ENCODE results near the gene LHX3. TPM values are rescaled to one million over a fixed set of nuclear protein-coding genes. Genes with fewer than 3 reads are reported as not detected.

Gene LHX3
- polyA plus RNA-seq, 1 donor from 2014 or later, result not detected

DNA sequence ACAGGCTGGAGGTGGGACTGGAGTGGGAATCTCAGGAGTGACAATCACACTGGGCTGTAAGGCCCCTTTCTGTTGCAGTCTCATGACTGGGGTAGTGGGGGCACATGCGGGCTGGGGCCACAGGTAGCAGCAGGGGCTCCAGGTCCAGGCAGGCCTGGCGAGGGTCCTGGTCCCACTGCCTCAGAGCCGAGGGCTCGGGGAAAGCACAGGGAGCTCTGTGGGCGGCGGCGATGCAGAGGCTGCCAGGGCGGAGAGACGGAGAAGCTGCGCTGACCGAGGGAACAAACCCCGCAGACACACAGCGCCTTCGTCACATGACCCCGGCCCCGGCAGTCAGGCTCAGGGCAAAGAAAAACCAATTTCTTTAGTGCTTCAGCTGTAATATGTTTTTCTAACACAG is 5.3 kb upstream of the LHX3 start:
- Histone ChIP-seq H3K27me3 (ENCODE audit: insufficient read depth, low read depth, low read length) (peaks cover 12% of the 10 kb centered on the region), H3K9ac (ENCODE audit: low read length) (no peak overlapping the region), H3K79me2 (replicated peaks; ENCODE audit: insufficient read depth, low read length) (no peaks in the 10 kb centered on the region), H3K4me2 (ENCODE audit: low read length) (no peak overlapping the region), H3K27ac (ENCODE audit: low read length) (no peak overlapping the region), H3K36me3 (ENCODE audit: insufficient read depth, low read length) (peaks cover 6% of the 10 kb centered on the region), H3K4me3 (ENCODE audit: low read length) (no peak overlapping the region), H3K9me2 (ENCODE audit: insufficient read depth, low read length) (no peaks in the 10 kb centered on the region), H3F3A (ENCODE audit: insufficient read depth, low read length, poor library complexity, severe bottlenecking) (no peaks in the 10 kb centered on the region), H4K20me1 (ENCODE audit: insufficient read depth) (no peaks in the 10 kb centered on the region), H2AFZ (ENCODE audit: low read depth, low read length) (no peak overlapping the region), H3K9me3 (ENCODE audit: low read length) (no peaks in the 10 kb centered on the region)
- TF ChIP-seq TAF1 (IDR thresholded peaks at IDR 0.05; ENCODE audit: low read depth) (no peak), SMC3 (conservative IDR thresholded peaks at IDR 0.05; ENCODE audit: poor library complexity) (no peak), EZH2 (IDR thresholded peaks at IDR 0.05; ENCODE audit: borderline replicate concordance, insufficient read depth, low read length, poor library complexity, severe bottlenecking) (no peak), EP300 (conservative IDR thresholded peaks at IDR 0.05; ENCODE audit: poor library complexity, severe bottlenecking) (no peak), RAD21 (conservative IDR thresholded peaks at IDR 0.05) (no peak), MXI1 (conservative IDR thresholded peaks at IDR 0.05; ENCODE audit: poor library complexity, severe bottlenecking) (no peak), POLR2AphosphoS5 (IDR thresholded peaks at IDR 0.05) (no peak)
- TF ChIP-seq, protein P1, sequence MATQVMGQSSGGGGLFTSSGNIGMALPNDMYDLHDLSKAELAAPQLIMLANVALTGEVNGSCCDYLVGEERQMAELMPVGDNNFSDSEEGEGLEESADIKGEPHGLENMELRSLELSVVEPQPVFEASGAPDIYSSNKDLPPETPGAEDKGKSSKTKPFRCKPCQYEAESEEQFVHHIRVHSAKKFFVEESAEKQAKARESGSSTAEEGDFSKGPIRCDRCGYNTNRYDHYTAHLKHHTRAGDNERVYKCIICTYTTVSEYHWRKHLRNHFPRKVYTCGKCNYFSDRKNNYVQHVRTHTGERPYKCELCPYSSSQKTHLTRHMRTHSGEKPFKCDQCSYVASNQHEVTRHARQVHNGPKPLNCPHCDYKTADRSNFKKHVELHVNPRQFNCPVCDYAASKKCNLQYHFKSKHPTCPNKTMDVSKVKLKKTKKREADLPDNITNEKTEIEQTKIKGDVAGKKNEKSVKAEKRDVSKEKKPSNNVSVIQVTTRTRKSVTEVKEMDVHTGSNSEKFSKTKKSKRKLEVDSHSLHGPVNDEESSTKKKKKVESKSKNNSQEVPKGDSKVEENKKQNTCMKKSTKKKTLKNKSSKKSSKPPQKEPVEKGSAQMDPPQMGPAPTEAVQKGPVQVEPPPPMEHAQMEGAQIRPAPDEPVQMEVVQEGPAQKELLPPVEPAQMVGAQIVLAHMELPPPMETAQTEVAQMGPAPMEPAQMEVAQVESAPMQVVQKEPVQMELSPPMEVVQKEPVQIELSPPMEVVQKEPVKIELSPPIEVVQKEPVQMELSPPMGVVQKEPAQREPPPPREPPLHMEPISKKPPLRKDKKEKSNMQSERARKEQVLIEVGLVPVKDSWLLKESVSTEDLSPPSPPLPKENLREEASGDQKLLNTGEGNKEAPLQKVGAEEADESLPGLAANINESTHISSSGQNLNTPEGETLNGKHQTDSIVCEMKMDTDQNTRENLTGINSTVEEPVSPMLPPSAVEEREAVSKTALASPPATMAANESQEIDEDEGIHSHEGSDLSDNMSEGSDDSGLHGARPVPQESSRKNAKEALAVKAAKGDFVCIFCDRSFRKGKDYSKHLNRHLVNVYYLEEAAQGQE (IDR thresholded peaks at IDR 0.05; ENCODE audit: borderline replicate concordance), result no peak
- TF ChIP-seq, protein P2, sequence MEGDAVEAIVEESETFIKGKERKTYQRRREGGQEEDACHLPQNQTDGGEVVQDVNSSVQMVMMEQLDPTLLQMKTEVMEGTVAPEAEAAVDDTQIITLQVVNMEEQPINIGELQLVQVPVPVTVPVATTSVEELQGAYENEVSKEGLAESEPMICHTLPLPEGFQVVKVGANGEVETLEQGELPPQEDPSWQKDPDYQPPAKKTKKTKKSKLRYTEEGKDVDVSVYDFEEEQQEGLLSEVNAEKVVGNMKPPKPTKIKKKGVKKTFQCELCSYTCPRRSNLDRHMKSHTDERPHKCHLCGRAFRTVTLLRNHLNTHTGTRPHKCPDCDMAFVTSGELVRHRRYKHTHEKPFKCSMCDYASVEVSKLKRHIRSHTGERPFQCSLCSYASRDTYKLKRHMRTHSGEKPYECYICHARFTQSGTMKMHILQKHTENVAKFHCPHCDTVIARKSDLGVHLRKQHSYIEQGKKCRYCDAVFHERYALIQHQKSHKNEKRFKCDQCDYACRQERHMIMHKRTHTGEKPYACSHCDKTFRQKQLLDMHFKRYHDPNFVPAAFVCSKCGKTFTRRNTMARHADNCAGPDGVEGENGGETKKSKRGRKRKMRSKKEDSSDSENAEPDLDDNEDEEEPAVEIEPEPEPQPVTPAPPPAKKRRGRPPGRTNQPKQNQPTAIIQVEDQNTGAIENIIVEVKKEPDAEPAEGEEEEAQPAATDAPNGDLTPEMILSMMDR (IDR thresholded peaks at IDR 0.05; ENCODE audit: poor library complexity, severe bottlenecking), result no peak

DNA sequence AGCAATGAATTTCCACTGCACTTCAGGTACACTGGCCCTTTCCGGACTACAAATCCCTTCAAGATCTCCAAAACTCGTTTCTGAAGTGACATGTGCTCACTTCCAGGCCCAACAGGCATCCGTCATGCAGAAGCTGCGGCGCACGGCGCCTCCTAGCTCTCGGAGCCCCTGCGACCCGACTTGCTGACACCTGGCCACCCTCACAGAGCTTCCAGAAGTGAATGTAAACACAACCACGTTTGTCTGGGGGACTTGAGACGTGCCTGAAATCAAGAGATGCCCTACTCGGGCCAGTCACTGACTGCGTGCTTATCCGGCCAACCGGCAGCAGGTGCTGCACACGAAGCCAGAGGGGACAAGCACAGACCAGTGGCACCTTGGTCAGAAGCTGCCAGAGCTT is 4.9 kb upstream of the LHX3 start:
- H3K9me2 ChIP-seq (ENCODE audit: insufficient read depth, low read length), result no peaks in the 10 kb centered on the region
- no peaks in the 10 kb centered on the region for H4K20me1 ChIP-seq (ENCODE audit: insufficient read depth)
- TF ChIP-seq MXI1 (conservative IDR thresholded peaks at IDR 0.05; ENCODE audit: poor library complexity, severe bottlenecking) (no peak), RAD21 (conservative IDR thresholded peaks at IDR 0.05) (no peak), TAF1 (IDR thresholded peaks at IDR 0.05; ENCODE audit: low read depth) (no peak), SMC3 (conservative IDR thresholded peaks at IDR 0.05; ENCODE audit: poor library complexity) (no peak), EZH2 (IDR thresholded peaks at IDR 0.05; ENCODE audit: borderline replicate concordance, insufficient read depth, low read length, poor library complexity, severe bottlenecking) (no peak), POLR2AphosphoS5 (IDR thresholded peaks at IDR 0.05) (no peak), EP300 (conservative IDR thresholded peaks at IDR 0.05; ENCODE audit: poor library complexity, severe bottlenecking) (no peak)
- TF ChIP-seq, protein P2 (IDR thresholded peaks at IDR 0.05; ENCODE audit: poor library complexity, severe bottlenecking), result no peak
- no peak overlapping the region for H3K4me2 ChIP-seq (ENCODE audit: low read length)
- peaks cover 6% of the 10 kb centered on the region for H3K36me3 ChIP-seq (ENCODE audit: insufficient read depth, low read length)
- H3K9me3 ChIP-seq (ENCODE audit: low read length), result no peaks in the 10 kb centered on the region
- no peaks in the 10 kb centered on the region for H3F3A ChIP-seq (ENCODE audit: insufficient read depth, low read length, poor library complexity, severe bottlenecking)
- no peak overlapping the region for H3K9ac ChIP-seq (ENCODE audit: low read length)
- H2AFZ ChIP-seq (ENCODE audit: low read depth, low read length), result no peak overlapping the region
- H3K4me3 ChIP-seq (ENCODE audit: low read length), result no peak overlapping the region
- peaks cover 16% of the 10 kb centered on the region for H3K27me3 ChIP-seq (ENCODE audit: insufficient read depth, low read depth, low read length)
- H3K79me2 ChIP-seq (replicated peaks; ENCODE audit: insufficient read depth, low read length), result no peaks in the 10 kb centered on the region
- H3K27ac ChIP-seq (ENCODE audit: low read length), result no peak overlapping the region
